Spleen (tissue), 11 donors: Measurements from ENCODE around the gene PRSS2. TPM values are rescaled to one million over a fixed set of nuclear protein-coding genes. Genes with fewer than 3 reads are reported as not detected.
"Not testable (repeated sequence)": the region's sequence is repeated elsewhere in the genome, so short reads cannot be mapped to it uniquely, and the experiment has no call there.

ENCODE experiments used
- DNase-seq: peaks from one replicate; pipeline ENCODE4 v3.0.0-alpha.2; 2020
- H3K27ac ChIP-seq, 8 donors: fragments of 200-600 bp; sonication (generic) in 7 of 8; 1 replicate in 4 of 8; 2 replicates in 4 of 8; pipeline versions ENCODE4 v1.5.0 to v1.8.0; 2016 to 2021; ENCODE audit warnings: inconsistent platforms in 4 of 8, mild to moderate bottlenecking in 4 of 8, moderate library complexity in 1 of 8
- H3K27me3 ChIP-seq, 7 donors: fragments of 200-600 bp; sonication (generic) in 6 of 7; replicated peaks in 1 of 7; 1 replicate in 4 of 7; 2 replicates in 3 of 7; pipeline versions ENCODE4 v1.5.0 to v1.8.0; 2016 to 2021; ENCODE audit warnings: inconsistent platforms in 3 of 7, mild to moderate bottlenecking in 1 of 7
- H3K36me3 ChIP-seq, 6 donors: fragments of 200-600 bp; sonication (generic) in 5 of 6; 1 replicate in 4 of 6; 2 replicates in 2 of 6; pipeline versions ENCODE4 v1.5.0 to v1.8.0; 2016 to 2021; ENCODE audit warnings: inconsistent platforms in 2 of 6
- H3K4me1 ChIP-seq, 6 donors: fragments of 200-600 bp; sonication (generic) in 5 of 6; 1 replicate in 3 of 6; 2 replicates in 3 of 6; pipeline versions ENCODE4 v1.5.0 to v1.8.0; 2016 to 2021; ENCODE audit warnings: inconsistent platforms in 3 of 6
- H3K4me3 ChIP-seq, 8 donors: fragments of 200-600 bp; sonication (generic) in 7 of 8; 1 replicate in 4 of 8; 2 replicates in 4 of 8; pipeline versions ENCODE4 v1.5.0 to v1.8.0; 2016 to 2021; ENCODE audit warnings: inconsistent platforms in 4 of 8, mild to moderate bottlenecking in 4 of 8, moderate library complexity in 2 of 8
- H3K9me3 ChIP-seq, 8 donors: fragments of 200-600 bp; sonication (generic) in 7 of 8; 1 replicate in 4 of 8; 2 replicates in 4 of 8; pipeline versions ENCODE4 v1.5.0 to v1.8.0; 2016 to 2021; ENCODE audit warnings: inconsistent platforms in 4 of 8
- POLR2A ChIP-seq, 3 donors: fragments of 450-650 bp; IDR thresholded peaks; one replicate each; pipeline ENCODE4 v1.5.1; 2017; ENCODE audit warnings: antibody characterized with exemption in 3 of 3, mild to moderate bottlenecking in 1 of 3
- POLR2AphosphoS5 ChIP-seq, 3 donors: sonication (generic); formaldehyde crosslinking; IDR thresholded peaks; one replicate each; pipeline ENCODE4 v1.5.1; 2017; ENCODE audit warnings: antibody characterized with exemption in 3 of 3
- WGBS, 5 donors: extraction: QIAGEN DNeasy Blood & Tissue Kit in 3 of 5; methylation state at CpG; one replicate each; pipeline versions ENCODE4 v1.1.5 to v1.1.7; 2013 to 2018; 5-methylcytosine and 5-hydroxymethylcytosine counted together
- intact Hi-C: fragments of 100-400 bp; cut with DNase I; formaldehyde crosslinking; loops from one replicate; pipeline ENCODE4 v1.15.0; 2023; ENCODE audit warnings: low total_unique reads
- polyA plus RNA-seq, 3 donors: library from polyadenylated mRNA; stranded (reverse); fragments of 200-250 nt; gene quantifications; one replicate each; pipeline ENCODE4 v1.2.1, GENCODE V29; 2013
- total RNA-seq, 7 donors: library from RNA; depleted of rRNA in 3 of 7; stranded (reverse); fragments of >200 nt in 3 of 7; fragmentation: NEBNext Ultra II Directional in 4 of 7; extraction: Animal tissue kit (Norgen Biotek cat#: 25700) in 4 of 7; gene quantifications; one replicate each; pipeline versions ENCODE4 v1.1.0 to v1.2.1, GENCODE V29; 2016 to 2021
- TF ChIP-seq, protein P1 (sequence below), 11 experiments: fragments of 200-600 bp in 7 of 11; fragments of 450-650 bp in 4 of 11; sonication (generic) in 4 of 11; IDR thresholded peaks in 8 of 11; conservative IDR thresholded peaks in 3 of 11; 1 replicate in 7 of 11; 2 replicates in 4 of 11; pipeline versions ENCODE4 v1.4.0 to v1.8.0; 2016 to 2021; ENCODE audit warnings: antibody characterized with exemption in 11 of 11, inconsistent platforms in 4 of 11, mild to moderate bottlenecking in 1 of 11
- donor health status: healthy with polysubstance abuse.
- donor health status: DM: no; HTN: no; CAD: no; lungs with moderate emphysema.
- donor health status: DM: no; HTN: no; CAD: no.
- donor health status: Bipolar disorder and iron deficiency.
- donor health status: healthy.
- donor health status: DM: no; HTN: no; CAD: no.
- donor health status: DM: yes; HTN: yes; CAD: no.

Gene PRSS2
- total and polyA plus RNA-seq, 10 donors: 1.1 to 14.5 (median 2.6) TPM; not detected in 4

DNA sequence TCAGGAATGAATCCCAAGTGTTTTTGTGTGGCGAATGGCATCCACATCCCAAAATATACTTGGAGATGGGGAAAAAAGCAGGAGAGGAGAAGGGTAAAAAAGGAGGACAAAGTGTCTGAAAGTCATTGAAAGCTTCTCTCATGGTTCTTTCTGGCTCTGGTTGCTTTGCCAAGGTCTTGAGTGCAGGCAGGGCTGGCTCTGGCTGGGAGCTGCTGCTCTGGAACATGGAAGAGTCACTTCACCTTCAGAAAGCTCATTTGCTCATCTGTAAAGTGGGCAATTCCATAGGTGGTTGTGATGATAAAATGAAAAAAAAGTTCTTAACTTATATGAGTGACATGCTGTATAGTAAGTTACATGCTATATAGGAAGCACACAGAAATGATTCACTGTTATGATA, 2.9 kb upstream of the PRSS2 start:
- WGBS, 5 donors: 67 to 86% (median 86%) methylated on average over 1 of the region's 1 CpG
- Histone ChIP-seq H3K4me3 (no peak overlapping the region), H3K36me3 (no peaks in the 10 kb centered on the region), H3K27ac (no peak overlapping the region), H3K9me3 (no peaks in the 10 kb centered on the region), H3K4me1 (peaks cover 0 to 12% (median 0%) of the 10 kb centered on the region in 6 donors), H3K27me3 (no peaks in the 10 kb centered on the region)
- TF ChIP-seq POLR2A (IDR thresholded peaks at IDR 0.05) (no peak), POLR2AphosphoS5 (IDR thresholded peaks at IDR 0.05) (no peak)
- TF ChIP-seq, protein P1, sequence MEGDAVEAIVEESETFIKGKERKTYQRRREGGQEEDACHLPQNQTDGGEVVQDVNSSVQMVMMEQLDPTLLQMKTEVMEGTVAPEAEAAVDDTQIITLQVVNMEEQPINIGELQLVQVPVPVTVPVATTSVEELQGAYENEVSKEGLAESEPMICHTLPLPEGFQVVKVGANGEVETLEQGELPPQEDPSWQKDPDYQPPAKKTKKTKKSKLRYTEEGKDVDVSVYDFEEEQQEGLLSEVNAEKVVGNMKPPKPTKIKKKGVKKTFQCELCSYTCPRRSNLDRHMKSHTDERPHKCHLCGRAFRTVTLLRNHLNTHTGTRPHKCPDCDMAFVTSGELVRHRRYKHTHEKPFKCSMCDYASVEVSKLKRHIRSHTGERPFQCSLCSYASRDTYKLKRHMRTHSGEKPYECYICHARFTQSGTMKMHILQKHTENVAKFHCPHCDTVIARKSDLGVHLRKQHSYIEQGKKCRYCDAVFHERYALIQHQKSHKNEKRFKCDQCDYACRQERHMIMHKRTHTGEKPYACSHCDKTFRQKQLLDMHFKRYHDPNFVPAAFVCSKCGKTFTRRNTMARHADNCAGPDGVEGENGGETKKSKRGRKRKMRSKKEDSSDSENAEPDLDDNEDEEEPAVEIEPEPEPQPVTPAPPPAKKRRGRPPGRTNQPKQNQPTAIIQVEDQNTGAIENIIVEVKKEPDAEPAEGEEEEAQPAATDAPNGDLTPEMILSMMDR (IDR thresholded peaks at IDR 0.05 in 8 of 11, conservative IDR thresholded peaks at IDR 0.05 in 3 of 11): no peak
- no peak for DNase-seq
- intact Hi-C loops: no loop called here

DNA sequence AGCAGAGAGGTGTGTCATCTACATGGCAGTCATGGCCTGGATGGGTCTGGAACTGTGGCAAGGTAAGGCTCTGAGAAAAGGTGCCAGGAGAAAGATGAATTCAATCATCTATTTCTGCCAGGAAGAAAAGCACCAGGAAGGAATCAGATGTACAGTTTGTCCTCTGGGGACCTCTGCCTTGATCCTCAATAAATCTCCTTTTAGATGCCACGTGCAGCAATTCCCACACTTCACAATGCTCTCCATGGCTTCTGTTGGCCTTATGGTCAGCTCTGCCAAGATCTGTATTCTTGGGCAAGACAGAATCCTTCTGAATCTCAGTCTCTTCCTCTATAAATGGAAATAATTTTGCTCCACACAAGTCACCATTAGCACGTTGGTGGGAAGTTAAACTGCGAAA, 1.9 kb upstream of the PRSS2 start:
- intact Hi-C loops, H3K27ac ChIP-seq, H3K4me3 ChIP-seq, H3K36me3 ChIP-seq, H3K27me3 ChIP-seq, H3K9me3 ChIP-seq, DNase-seq: not testable (repeated sequence)
- 65 to 79% (median 74%) methylated on average over 3 of the region's 3 CpGs for WGBS, 5 donors
- peaks cover 0 to 12% (median 0%) of the 10 kb centered on the region in 6 donors for H3K4me1 ChIP-seq

DNA sequence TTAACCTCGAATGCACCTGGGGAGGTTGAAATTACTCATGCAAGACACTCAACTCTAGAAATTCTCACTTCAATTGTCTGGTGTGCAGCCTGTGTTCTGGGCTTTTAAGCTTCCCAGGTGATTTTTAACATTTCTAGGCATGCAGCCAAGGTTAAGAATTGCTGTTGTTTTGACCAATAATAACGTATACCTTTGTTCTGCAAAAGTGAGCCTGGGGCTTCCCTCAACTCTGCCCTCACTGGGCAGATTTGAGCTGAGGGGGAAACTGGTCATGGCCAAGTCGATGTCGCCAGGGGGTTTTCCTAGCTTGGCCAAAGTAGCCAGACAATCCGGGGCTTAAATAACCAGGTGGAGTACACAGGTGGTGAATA, 568 bp downstream of the PRSS2 start:
- no peak for DNase-seq
- no peak for TF ChIP-seq POLR2A (IDR thresholded peaks at IDR 0.05)
- TF ChIP-seq, protein P1 (IDR thresholded peaks at IDR 0.05 in 8 of 11, conservative IDR thresholded peaks at IDR 0.05 in 3 of 11): no peak
- no peak for TF ChIP-seq POLR2AphosphoS5 (IDR thresholded peaks at IDR 0.05)
- Histone ChIP-seq H3K4me1 (peaks cover 0 to 12% (median 0%) of the 10 kb centered on the region in 6 donors), H3K27ac (no peak overlapping the region), H3K27me3 (no peaks in the 10 kb centered on the region), H3K36me3 (no peaks in the 10 kb centered on the region), H3K9me3 (no peaks in the 10 kb centered on the region), H3K4me3 (no peak overlapping the region)
- 51 to 65% (median 53%) methylated on average over 5 of the region's 5 CpGs for WGBS, 5 donors
- intact Hi-C loops: loop anchor here (10.0 kb wide), 1 partner anchor 147 kb away; no protein-coding TSS in a partner anchor

DNA sequence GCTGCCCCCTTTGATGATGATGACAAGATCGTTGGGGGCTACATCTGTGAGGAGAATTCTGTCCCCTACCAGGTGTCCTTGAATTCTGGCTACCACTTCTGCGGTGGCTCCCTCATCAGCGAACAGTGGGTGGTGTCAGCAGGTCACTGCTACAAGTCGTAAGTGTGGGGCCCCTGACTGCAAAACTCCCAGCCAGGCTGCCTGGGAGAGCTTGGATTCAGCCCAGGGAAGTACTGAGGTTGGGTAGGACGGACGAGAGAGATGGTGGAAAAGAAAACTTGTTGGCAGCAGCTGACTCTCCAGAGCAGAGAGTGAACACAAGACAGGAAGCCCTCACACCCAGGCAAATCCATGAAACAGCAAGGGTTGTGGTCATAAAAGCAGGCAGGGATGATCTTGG, 1.3 kb downstream of the PRSS2 start:
- Histone ChIP-seq H3K27ac (no peak overlapping the region), H3K27me3 (no peaks in the 10 kb centered on the region), H3K9me3 (no peaks in the 10 kb centered on the region), H3K4me1 (peaks cover 0 to 12% (median 0%) of the 10 kb centered on the region in 6 donors), H3K36me3 (no peaks in the 10 kb centered on the region), H3K4me3 (no peak overlapping the region)
- 58 to 74% (median 65%) methylated on average over 6 of the region's 6 CpGs for WGBS, 5 donors
- intact Hi-C loops: loop anchor here (10.0 kb wide), 1 partner anchor 147 kb away; no protein-coding TSS in a partner anchor
- TF ChIP-seq, protein P1 (IDR thresholded peaks at IDR 0.05 in 8 of 11, conservative IDR thresholded peaks at IDR 0.05 in 3 of 11): no peak
- TF ChIP-seq POLR2A (IDR thresholded peaks at IDR 0.05) (no peak), POLR2AphosphoS5 (IDR thresholded peaks at IDR 0.05) (no peak)
- DNase-seq: no peak

DNA sequence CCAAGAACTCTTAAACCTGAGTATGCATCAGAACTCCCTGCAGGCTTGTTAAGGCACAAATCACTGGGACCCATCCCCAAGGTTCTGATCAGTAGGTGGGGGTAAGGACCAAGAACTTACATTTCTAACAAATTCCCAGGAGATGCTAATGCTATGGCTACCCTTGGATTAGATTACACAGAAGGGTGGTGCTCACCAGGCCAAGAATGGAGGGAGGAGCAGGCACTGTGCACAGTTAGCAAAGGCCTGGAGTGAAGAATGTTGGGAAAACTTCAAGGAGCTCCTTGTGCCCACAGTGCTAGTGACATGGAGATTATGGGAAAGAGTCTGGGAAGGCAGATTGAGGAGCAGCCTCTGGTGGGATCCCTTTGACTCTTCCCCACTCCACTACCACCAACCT, 1.9 kb downstream of the PRSS2 start:
- H3K27me3 ChIP-seq: no peaks in the 10 kb centered on the region
- TF ChIP-seq, protein P1 (IDR thresholded peaks at IDR 0.05 in 8 of 11, conservative IDR thresholded peaks at IDR 0.05 in 3 of 11): no peak
- TF ChIP-seq POLR2A (IDR thresholded peaks at IDR 0.05) (no peak), POLR2AphosphoS5 (IDR thresholded peaks at IDR 0.05) (no peak)
- intact Hi-C loops: loop anchor here (10.0 kb wide), 1 partner anchor 148 kb away; no protein-coding TSS in a partner anchor
- H3K4me3 ChIP-seq: no peak overlapping the region
- peaks cover 0 to 12% (median 0%) of the 10 kb centered on the region in 6 donors for H3K4me1 ChIP-seq
- DNase-seq: no peak
- no peaks in the 10 kb centered on the region for H3K9me3 ChIP-seq
- no peak overlapping the region for H3K27ac ChIP-seq
- H3K36me3 ChIP-seq: no peaks in the 10 kb centered on the region
